OCI-LY7 (cell line): Measurements from ENCODE around the gene MUC4. TPM values are rescaled to one million over a fixed set of nuclear protein-coding genes. Genes with fewer than 3 reads are reported as not detected.

Experiments
- BruUV-seq: library from RNA; stranded (reverse); fragments of 400-500 nt; replicated peaks from 2 replicates; lab custom pipeline; 2021; lab: Mats Ljungman, UMichigan
- CTCF ChIA-PET: fragments of 300-600 bp; sonication (Branson Sonifier 250); formaldehyde crosslinking; loops from one replicate; lab custom pipeline; 2022; ENCODE audit warnings: antibody characterized with exemption; ENCODE audit not compliant: unreplicated experiment; lab: Charles Lee
- POLR2A ChIA-PET: fragments of 300-600 bp; sonication (Branson Sonifier 250); formaldehyde crosslinking; loops from one replicate; lab custom pipeline; 2022; ENCODE audit warnings: antibody characterized with exemption; lab: Charles Lee
- DNase-seq: peaks from one replicate; pipeline ENCODE4 v3.0.0-alpha.2; 2015; ENCODE audit warnings: low spot score
- H2AFZ ChIP-seq: fragments of 200-600 bp; sonication (generic), shearing (Covaris generic); 2 replicates; pipeline ENCODE4 v1.6.1; 2014; ENCODE audit warnings: mild to moderate bottlenecking, antibody characterized with exemption, low read length, moderate library complexity
- H3K27ac ChIP-seq: fragments of 200-600 bp; sonication (generic); 2 replicates; pipeline ENCODE4 v1.5.1; 2014; ENCODE audit warnings: mixed run types, low read depth, mild to moderate bottlenecking, moderate library complexity, low read length, inconsistent platforms; ENCODE audit not compliant: poor library complexity, severe bottlenecking
- H3K36me3 ChIP-seq: fragments of 200-600 bp; sonication (generic); 2 replicates; pipeline ENCODE4 v1.6.1; 2014; ENCODE audit warnings: mild to moderate bottlenecking, antibody characterized with exemption, low read length, moderate library complexity, mixed read lengths; ENCODE audit not compliant: insufficient read depth
- H3K4me1 ChIP-seq: fragments of 200-600 bp; sonication (generic); 2 replicates; pipeline ENCODE4 v1.5.1; 2014; ENCODE audit warnings: mild to moderate bottlenecking, low read length; ENCODE audit not compliant: insufficient read depth, poor library complexity, severe bottlenecking
- H3K4me2 ChIP-seq: fragments of 200-600 bp; sonication (generic); 2 replicates; pipeline ENCODE4 v1.6.1; 2014; ENCODE audit warnings: mild to moderate bottlenecking, low read length
- H3K4me3 ChIP-seq: fragments of 200-600 bp; sonication (generic); 2 replicates; pipeline ENCODE4 v1.5.1; 2014; ENCODE audit warnings: mild to moderate bottlenecking, low read depth, low read length; ENCODE audit not compliant: poor library complexity, severe bottlenecking
- H3K79me2 ChIP-seq: fragments of 200-600 bp; sonication (generic); 2 replicates; pipeline ENCODE4 v1.6.1; 2016; ENCODE audit warnings: low read depth, mild to moderate bottlenecking, low read length, moderate library complexity, mixed read lengths; ENCODE audit not compliant: insufficient read depth
- H3K9me2 ChIP-seq: fragments of 200-600 bp; sonication (generic); 2 replicates; pipeline ENCODE4 v1.6.1; 2016; ENCODE audit warnings: mild to moderate bottlenecking, low read length, mixed read lengths; ENCODE audit not compliant: insufficient read depth
- H3K9me3 ChIP-seq: fragments of 200-600 bp; sonication (generic); 2 replicates; pipeline ENCODE4 v1.6.1; 2014; ENCODE audit warnings: mild to moderate bottlenecking, mixed run types, low read length, mixed read lengths
- H4K20me1 ChIP-seq: fragments of 200-600 bp; sonication (generic); 2 replicates; pipeline ENCODE4 v1.6.1; 2014; ENCODE audit warnings: mild to moderate bottlenecking, antibody characterized with exemption, low read length, moderate library complexity, mixed read lengths; ENCODE audit not compliant: insufficient read depth
- CTCF ChIP-seq: fragments of 200-600 bp; sonication (generic); conservative IDR thresholded peaks from 2 replicates; pipeline ENCODE4 v1.5.1; 2014; ENCODE audit warnings: mild to moderate bottlenecking, antibody characterized with exemption, low read length, moderate library complexity, mixed read lengths
- EZH2phosphoT487 ChIP-seq: fragments of 200-600 bp; sonication (generic); IDR thresholded peaks from 2 replicates; pipeline ENCODE4 v1.6.1; 2018; ENCODE audit warnings: low read depth, borderline replicate concordance, mild to moderate bottlenecking, mixed run types, antibody characterized with exemption, low read length, moderate library complexity, mixed read lengths
- intact Hi-C: fragments of 100-400 bp; cut with micrococcal nuclease; formaldehyde crosslinking; loops from one replicate; pipeline ENCODE4 v1.10.0; 2022; ENCODE audit not compliant: unreplicated experiment
- total RNA-seq, 2 experiments: library from RNA; depleted of rRNA in 1 of 2; stranded (reverse); fragments of >200 nt in 1 of 2; shearing (Covaris generic) in 1 of 2; gene quantifications; 2 replicates each; pipeline ENCODE4 v1.2.3, GENCODE V29; 2014 to 2022

Gene MUC4
- total RNA-seq, 2 experiments from 2014 or later, result 0.03 to 0.42 TPM

- CTCF ChIA-PET, result no interaction called here
- Histone ChIP-seq H3K79me2 (no peaks in the 10 kb centered on the region), H3K4me2 (no peak overlapping the region), H2AFZ (no peak overlapping the region), H3K9me3 (no peaks in the 10 kb centered on the region), H3K4me3 (no peak overlapping the region), H3K27ac (no peak overlapping the region), H3K36me3 (no peaks in the 10 kb centered on the region), H4K20me1 (no peaks in the 10 kb centered on the region), H3K4me1 (peaks cover 23% of the 10 kb centered on the region), H3K9me2 (no peaks in the 10 kb centered on the region)
- DNase-seq, result no peak
- intact Hi-C loops, result no loop called here
- no TSS peak for BruUV-seq
- TF ChIP-seq CTCF (no peak), EZH2phosphoT487 (no peak)
- POLR2A ChIA-PET, result interaction anchor here (0.6 to 2.4 kb wide), 3 partner anchors 30 to 624 kb away, joined by 3 to 10 read pairs (median 5); no protein-coding TSS in a partner anchor
These were observed 2.9 kb downstream of the MUC4 start for GRCh38 chr3:195808741-195809290.

GRCh38 chr3:195807681-195808121 is 4.0 kb downstream of the MUC4 start:
- Histone ChIP-seq H3K9me2 (no peaks in the 10 kb centered on the region), H3K27ac (no peak overlapping the region), H3K36me3 (no peaks in the 10 kb centered on the region), H3K9me3 (no peaks in the 10 kb centered on the region), H4K20me1 (no peaks in the 10 kb centered on the region), H3K4me1 (peaks cover 33% of the 10 kb centered on the region), H3K4me2 (no peak overlapping the region), H3K4me3 (no peak overlapping the region), H3K79me2 (no peaks in the 10 kb centered on the region), H2AFZ (no peak overlapping the region)
- ChIA-PET POLR2A (no interaction called here), CTCF (no interaction called here)
- no TSS peak for BruUV-seq
- intact Hi-C loops, result no loop called here
- TF ChIP-seq EZH2phosphoT487 (no peak), CTCF (no peak)
- peak; percentile 22 for DNase-seq

GRCh38 chr3:195806916-195807231 is 4.9 kb downstream of the MUC4 start:
- intact Hi-C loops, result no loop called here
- no peaks in the 10 kb centered on the region for H3K36me3 ChIP-seq
- H3K9me3 ChIP-seq, result no peaks in the 10 kb centered on the region
- peaks cover 41% of the 10 kb centered on the region for H3K4me1 ChIP-seq
- TF ChIP-seq EZH2phosphoT487, result no peak
- H3K9me2 ChIP-seq, result no peaks in the 10 kb centered on the region
- no peak overlapping the region for H3K4me2 ChIP-seq
- DNase-seq, result no peak
- CTCF ChIA-PET, result no interaction called here
- POLR2A ChIA-PET, result no interaction called here
- no TSS peak for BruUV-seq
- H3K4me3 ChIP-seq, result no peak overlapping the region
- H4K20me1 ChIP-seq, result no peaks in the 10 kb centered on the region
- H3K27ac ChIP-seq, result no peak overlapping the region
- H2AFZ ChIP-seq, result no peak overlapping the region
- no peaks in the 10 kb centered on the region for H3K79me2 ChIP-seq
